HG03139 (cell line): ENCODE data around the gene ZBTB46.
"Not testable (repeated sequence)": the region's sequence is repeated elsewhere in the genome, so short reads cannot be mapped to it uniquely, and the experiment has no call there.

Experiments used
- ATAC-seq: cut with Tn5 transposase; IDR thresholded peaks from one replicate; pipeline ENCODE4 v1.9.1; 2021; ENCODE audit not compliant: unreplicated experiment

The ZBTB46 gene

GRCh38 chr20:63858393-63859165 lies 27.5 kb upstream of the ZBTB46 start:
- no peak for ATAC-seq

GRCh38 chr20:63857764-63858392 lies 26.8 kb upstream of the ZBTB46 start:
- no peak for ATAC-seq

GRCh38 chr20:63856098-63856511 lies 25.0 kb upstream of the ZBTB46 start:
- ATAC-seq, result no peak

- ATAC-seq, result no peak
Measured at GRCh38 chr20:63855363-63856097, 24.5 kb upstream of the ZBTB46 start.

GRCh38 chr20:63854766-63855362 lies 23.8 kb upstream of the ZBTB46 start:
- no peak for ATAC-seq

GRCh38 chr20:63854069-63854765 lies 23.2 kb upstream of the ZBTB46 start:
- ATAC-seq, result no peak

GRCh38 chr20:63853733-63854068 lies 22.6 kb upstream of the ZBTB46 start:
- ATAC-seq, result not testable (repeated sequence)

GRCh38 chr20:63851548-63851943 lies 20.5 kb upstream of the ZBTB46 start:
- not testable (repeated sequence) for ATAC-seq

GRCh38 chr20:63850689-63851547 lies 19.9 kb upstream of the ZBTB46 start:
- peak; percentile 59 for ATAC-seq

GRCh38 chr20:63848003-63848911 lies 17.2 kb upstream of the ZBTB46 start:
- no peak for ATAC-seq

- ATAC-seq, result no peak
Measured at GRCh38 chr20:63847237-63848002, 16.4 kb upstream of the ZBTB46 start.

- ATAC-seq, result no peak
Measured at GRCh38 chr20:63846888-63847236, 15.8 kb upstream of the ZBTB46 start.

- ATAC-seq, result no peak
Measured at GRCh38 chr20:63846128-63846771, 15.2 kb upstream of the ZBTB46 start.

- no peak for ATAC-seq
Measured at GRCh38 chr20:63844511-63844991, 13.5 kb upstream of the ZBTB46 start.

GRCh38 chr20:63843778-63844177 lies 12.7 kb upstream of the ZBTB46 start:
- no peak for ATAC-seq

- ATAC-seq, result no peak
Measured at GRCh38 chr20:63843222-63843621, 12.2 kb upstream of the ZBTB46 start.

GRCh38 chr20:63842258-63842657 lies 11.2 kb upstream of the ZBTB46 start:
- ATAC-seq, result no peak

GRCh38 chr20:63840405-63840828 lies 9.4 kb upstream of the ZBTB46 start:
- ATAC-seq, result no peak
